GDM1 (cell line): ENCODE data around the gene CNMD.
"Not testable (repeated sequence)": the region's sequence is repeated elsewhere in the genome, so short reads cannot be mapped to it uniquely, and the experiment has no call there.

Experiments used
- DNase-seq: peaks from one replicate; lab custom pipeline; 2025; lab: John Stamatoyannopoulos, UW

Gene CNMD

DNA sequence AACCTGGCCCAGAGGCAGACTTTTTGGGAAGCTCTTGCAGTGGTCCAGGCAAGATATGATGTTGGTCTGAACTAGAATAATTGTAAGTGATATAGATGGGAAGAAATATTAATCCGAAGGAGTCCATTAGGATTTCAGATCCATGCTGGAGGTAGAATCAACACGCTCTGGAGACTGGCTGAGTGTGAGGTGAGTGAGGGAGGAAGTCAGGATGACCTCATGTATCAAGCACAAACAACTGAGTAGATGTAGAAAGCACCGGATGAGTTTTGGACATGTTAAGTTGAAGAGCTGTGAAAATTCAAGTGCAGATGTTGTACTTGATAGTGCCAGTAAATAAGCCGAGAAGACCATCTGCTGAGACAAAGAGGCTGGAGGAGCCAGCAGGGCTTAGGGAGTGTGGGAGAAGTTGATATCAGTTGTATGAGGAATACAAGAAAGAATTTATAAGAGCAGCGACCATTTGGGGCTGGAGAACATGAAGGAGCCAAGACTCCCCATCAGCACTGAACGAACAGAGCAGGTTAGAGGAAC lies 5.3 kb upstream of the CNMD start:
- DNase-seq: no peak

GRCh38 chr13:52743988-52744387 lies 4.4 kb upstream of the CNMD start:
- DNase-seq: no peak

- no peak for DNase-seq
These were observed 3.9 kb upstream of the CNMD start for GRCh38 chr13:52743569-52743968.

GRCh38 chr13:52738719-52739467 lies 727 bp downstream of the CNMD start:
- DNase-seq: no peak

DNA sequence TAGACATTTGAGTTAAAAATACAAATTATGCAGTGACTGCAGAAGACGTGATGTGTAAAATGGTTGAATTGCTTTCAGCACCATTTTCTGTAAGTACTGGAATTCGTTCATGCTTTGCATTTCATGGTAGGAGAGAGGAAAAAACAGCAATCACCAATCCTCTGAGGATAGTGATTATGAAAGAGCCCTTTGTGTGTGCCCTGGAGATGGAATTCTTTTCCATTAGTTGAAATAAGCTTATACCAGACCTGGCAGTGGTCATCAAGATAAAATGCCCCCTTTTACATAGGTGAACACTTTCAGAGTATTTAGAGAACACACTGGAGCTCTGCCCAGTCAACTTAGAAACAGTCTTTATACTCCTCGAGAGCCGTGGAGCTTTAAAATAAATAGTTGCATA lies 1.7 kb downstream of the CNMD start:
- DNase-seq: no peak

- DNase-seq: no peak
These were observed 2.2 kb downstream of the CNMD start for GRCh38 chr13:52737451-52737850.

DNA sequence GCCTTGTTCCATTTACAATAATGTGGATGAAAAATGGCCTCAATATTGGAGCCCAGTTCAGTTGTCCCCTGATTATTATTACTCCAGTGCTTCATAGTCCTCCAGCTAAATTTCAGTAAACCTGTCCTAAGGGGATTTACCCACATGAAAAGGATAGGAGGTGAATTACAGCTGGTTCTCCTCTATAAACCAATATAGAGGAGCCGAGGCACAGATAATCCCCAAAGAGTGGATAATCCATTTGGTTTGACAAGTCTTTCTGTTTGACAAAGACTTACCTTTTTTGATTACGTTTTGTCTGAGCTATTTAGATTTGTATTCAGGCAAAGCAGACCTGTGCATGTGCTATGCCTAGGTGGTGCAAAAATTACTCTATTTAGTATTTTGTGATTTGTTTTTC lies 2.7 kb downstream of the CNMD start:
- no peak for DNase-seq

- DNase-seq: no peak
These were observed 5.5 kb downstream of the CNMD start for GRCh38 chr13:52734075-52734623.

- no peak for DNase-seq
These were observed 13.4 kb downstream of the CNMD start for GRCh38 chr13:52726258-52726657.

- DNase-seq: no peak
These were observed 14.3 kb downstream of the CNMD start for GRCh38 chr13:52725302-52725701.

DNA sequence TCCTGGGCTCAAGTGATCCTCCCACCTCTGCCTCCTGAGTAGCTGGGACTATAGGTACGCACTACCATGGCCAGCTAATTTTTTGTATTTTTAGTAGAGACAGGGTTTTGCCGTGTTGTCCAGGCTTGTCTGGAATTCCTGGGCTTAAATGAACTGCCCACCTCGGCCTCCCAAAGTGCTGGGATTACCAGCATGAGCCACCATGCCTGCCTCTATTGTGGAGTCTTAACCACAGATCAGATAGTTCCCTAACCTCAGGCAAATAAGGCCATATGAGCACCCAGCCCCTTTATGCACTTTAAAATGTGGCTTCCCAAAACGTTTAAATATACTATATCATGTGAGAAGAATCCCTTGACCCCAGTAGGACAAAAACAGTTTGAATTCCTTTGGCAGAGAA lies 16.4 kb downstream of the CNMD start:
- no peak for DNase-seq

GRCh38 chr13:52721356-52721755 lies 18.3 kb downstream of the CNMD start:
- not testable (repeated sequence) for DNase-seq

DNA sequence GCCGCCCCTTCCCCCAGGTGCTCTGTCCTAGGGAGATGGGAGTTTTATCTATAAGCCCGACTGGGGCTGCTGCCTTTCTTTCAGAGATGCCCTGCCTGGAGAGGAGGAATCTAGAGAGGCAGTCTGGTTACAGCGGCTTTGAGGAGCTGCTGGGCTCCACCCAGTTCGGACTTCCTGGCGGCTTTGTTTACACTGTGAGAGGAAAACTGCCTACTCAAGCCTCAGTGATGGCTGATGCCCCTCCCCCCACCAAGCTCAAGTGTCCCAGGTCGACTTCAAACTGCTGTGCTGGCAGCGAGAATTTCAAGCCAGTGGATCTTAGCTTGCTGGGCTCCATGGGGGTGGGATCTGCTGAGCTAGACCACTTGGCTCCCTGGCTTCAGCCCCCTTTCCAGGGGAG lies 18.7 kb downstream of the CNMD start:
- DNase-seq: not testable (repeated sequence)

- peak; percentile 20 for DNase-seq
These were observed 25.7 kb downstream of the CNMD start for GRCh38 chr13:52713894-52714293.

GRCh38 chr13:52712385-52712784 lies 27.2 kb downstream of the CNMD start:
- DNase-seq: no peak

- no peak for DNase-seq
These were observed 28.3 kb downstream of the CNMD start for GRCh38 chr13:52711286-52711685.

DNA sequence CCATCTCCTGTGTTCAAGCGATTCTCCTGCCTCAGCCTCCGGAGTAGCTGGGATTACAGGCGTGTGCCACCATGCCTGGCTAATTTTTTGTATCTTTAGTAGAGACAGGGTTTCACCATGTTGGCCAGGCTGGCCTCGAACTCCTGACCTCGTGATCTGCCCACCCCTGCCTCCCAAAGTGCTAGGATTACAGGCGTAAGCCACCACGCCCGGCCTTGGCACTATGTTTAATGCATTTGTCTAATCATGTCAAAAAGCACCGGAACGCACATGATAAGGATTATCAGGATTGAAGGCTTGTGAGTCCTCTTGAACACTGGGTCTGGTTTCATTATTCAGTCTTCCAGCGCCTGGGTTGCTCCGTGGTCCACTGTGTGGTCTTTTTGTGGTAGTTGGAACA lies 31.4 kb downstream of the CNMD start:
- DNase-seq: not testable (repeated sequence)

- no peak for DNase-seq
These were observed 32.2 kb downstream of the CNMD start for GRCh38 chr13:52707375-52707774.

- DNase-seq: no peak
These were observed 33.5 kb downstream of the CNMD start for GRCh38 chr13:52706081-52706480.

GRCh38 chr13:52703482-52703881 lies 36.1 kb downstream of the CNMD start:
- no peak for DNase-seq

GRCh38 chr13:52701728-52702465 lies 37.7 kb downstream of the CNMD start:
- no peak for DNase-seq

- no peak for DNase-seq
These were observed 43.1 kb downstream of the CNMD start for GRCh38 chr13:52696566-52696965.

DNA sequence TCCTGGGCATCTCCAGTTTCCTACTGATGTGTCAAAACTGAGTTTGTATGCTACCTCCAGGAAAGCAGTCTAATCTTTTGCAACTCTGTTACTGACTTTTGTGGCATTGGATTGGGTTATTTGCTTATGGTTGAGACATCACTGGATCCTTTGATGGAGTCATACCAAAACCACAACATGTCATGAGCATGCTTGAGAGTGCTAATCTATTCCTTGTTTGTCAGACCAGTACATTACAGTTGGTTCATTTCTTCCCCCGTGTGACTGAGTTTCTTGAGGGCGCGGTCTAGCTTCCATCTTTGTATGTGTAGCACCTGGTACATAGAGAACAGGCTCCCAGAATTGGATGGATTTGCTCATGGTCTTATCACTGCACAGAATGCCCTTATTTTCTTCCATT lies 43.8 kb downstream of the CNMD start:
- no peak for DNase-seq
